HEK293 (cell line): ENCODE results near the gene TNFRSF4.

ENCODE experiments used
- CTCF ChIA-PET: fragments of 350-600 bp; formaldehyde crosslinking; extraction: SDS; loops from one replicate; lab custom pipeline; 2021; ENCODE audit warnings: antibody characterized with exemption; lab: Yijun Ruan, JAX
- POLR2A ChIA-PET: fragments of 300-600 bp; formaldehyde crosslinking; extraction: SDS; loops from one replicate; lab custom pipeline; 2020; ENCODE audit warnings: antibody characterized with exemption, inconsistent platforms; lab: Yijun Ruan, JAX
- H3K27ac ChIP-seq: fragments of 200-500 bp; sonication (Bioruptor generic); 2 replicates; pipeline ENCODE4 v1.5.1; 2014; ENCODE audit warnings: low read depth, low read length, control low read depth, inconsistent platforms; ENCODE audit errors: extremely low read depth
- H3K36me3 ChIP-seq, 2 experiments: fragments of 200-500 bp in 1 of 2; sonication (Bioruptor generic) in 1 of 2; 1 replicate in 1 of 2; 2 replicates in 1 of 2; pipeline ENCODE4 v1.5.1; 2014 to 2017; ENCODE audit warnings: inconsistent platforms in 2 of 2, low read length in 2 of 2; ENCODE audit not compliant: control insufficient read depth in 2 of 2, insufficient read depth in 1 of 2
- H3K4me1 ChIP-seq: fragments of 200-500 bp; sonication (Bioruptor generic); 2 replicates; pipeline ENCODE4 v1.5.1; 2014; ENCODE audit warnings: mild to moderate bottlenecking, low read length, inconsistent platforms; ENCODE audit not compliant: control insufficient read depth, insufficient read depth
- H3K4me3 ChIP-seq: 2 replicates; pipeline ENCODE4 v1.5.1; 2011; ENCODE audit warnings: low read depth, mild to moderate bottlenecking, control low read depth, low read length, moderate library complexity
- H3K9me3 ChIP-seq: fragments of 200-500 bp; sonication (Bioruptor generic); 2 replicates; pipeline ENCODE4 v1.5.1; 2014; ENCODE audit warnings: low read depth, low read length, inconsistent platforms; ENCODE audit not compliant: control insufficient read depth, insufficient read depth
- BCL11B ChIP-seq: fragments of 450-650 bp; formaldehyde crosslinking; IDR thresholded peaks from 2 replicates; pipeline ENCODE4 v1.5.1; 2016; ENCODE audit warnings: low read depth, missing biosample characterization, missing genetic modification characterization
- CTCF ChIP-seq: fragments of 450-650 bp; formaldehyde crosslinking; IDR thresholded peaks from 2 replicates; pipeline ENCODE4 v1.5.1; 2016; ENCODE audit warnings: missing biosample characterization, missing genetic modification characterization
- GLIS1 ChIP-seq: fragments of 450-650 bp; formaldehyde crosslinking; IDR thresholded peaks from 2 replicates; pipeline ENCODE4 v1.5.1; 2016; ENCODE audit warnings: missing biosample characterization, missing genetic modification characterization
- GLIS2 ChIP-seq: fragments of 450-650 bp; formaldehyde crosslinking; IDR thresholded peaks from 2 replicates; pipeline ENCODE4 v1.5.1; 2016; ENCODE audit warnings: missing biosample characterization, missing genetic modification characterization
- PRDM10 ChIP-seq: fragments of 450-650 bp; formaldehyde crosslinking; IDR thresholded peaks from 2 replicates; pipeline ENCODE4 v1.5.1; 2016; ENCODE audit warnings: missing biosample characterization, missing genetic modification characterization
- SCRT1 ChIP-seq: fragments of 450-650 bp; formaldehyde crosslinking; IDR thresholded peaks from 2 replicates; pipeline ENCODE4 v1.5.1; 2016; ENCODE audit warnings: missing biosample characterization, missing genetic modification characterization, borderline replicate concordance
- SCRT2 ChIP-seq: fragments of 450-650 bp; formaldehyde crosslinking; IDR thresholded peaks from 2 replicates; pipeline ENCODE4 v1.5.1; 2016; ENCODE audit warnings: missing biosample characterization, missing genetic modification characterization
- SP2 ChIP-seq: fragments of 450-650 bp; formaldehyde crosslinking; IDR thresholded peaks from 2 replicates; pipeline ENCODE4 v1.5.1; 2016; ENCODE audit warnings: missing biosample characterization, missing genetic modification characterization
- ZFP3 ChIP-seq: fragments of 450-650 bp; formaldehyde crosslinking; IDR thresholded peaks from 2 replicates; pipeline ENCODE4 v1.5.1; 2016; ENCODE audit warnings: low read depth, missing biosample characterization, missing genetic modification characterization
- ZFP41 ChIP-seq: fragments of 450-650 bp; formaldehyde crosslinking; IDR thresholded peaks from 2 replicates; pipeline ENCODE4 v1.5.1; 2016; ENCODE audit warnings: missing biosample characterization, missing genetic modification characterization, borderline replicate concordance
- ZIC2 ChIP-seq: fragments of 450-650 bp; formaldehyde crosslinking; IDR thresholded peaks from 2 replicates; pipeline ENCODE4 v1.5.1; 2016; ENCODE audit warnings: missing biosample characterization, missing genetic modification characterization
- ZNF214 ChIP-seq: fragments of 450-650 bp; formaldehyde crosslinking; IDR thresholded peaks from 2 replicates; pipeline ENCODE4 v1.5.1; 2017; ENCODE audit warnings: missing biosample characterization, mild to moderate bottlenecking, missing genetic modification characterization, borderline replicate concordance
- ZNF26 ChIP-seq: fragments of 450-650 bp; formaldehyde crosslinking; IDR thresholded peaks from 2 replicates; pipeline ENCODE4 v1.5.1; 2016; ENCODE audit warnings: missing biosample characterization, missing genetic modification characterization
- ZNF558 ChIP-seq: fragments of 450-650 bp; formaldehyde crosslinking; IDR thresholded peaks from 2 replicates; pipeline ENCODE4 v1.5.1; 2016; ENCODE audit warnings: missing biosample characterization, missing genetic modification characterization
- ZNF658 ChIP-seq: fragments of 450-650 bp; formaldehyde crosslinking; IDR thresholded peaks from 2 replicates; pipeline ENCODE4; 2016; ENCODE audit warnings: missing biosample characterization, missing genetic modification characterization
- ZNF664 ChIP-seq: fragments of 450-650 bp; formaldehyde crosslinking; IDR thresholded peaks from 2 replicates; pipeline ENCODE4 v1.5.1; 2016; ENCODE audit warnings: missing biosample characterization, missing genetic modification characterization
- ZNF792 ChIP-seq: fragments of 450-650 bp; formaldehyde crosslinking; IDR thresholded peaks from 2 replicates; pipeline ENCODE4 v1.5.1; 2016; ENCODE audit warnings: missing biosample characterization, missing genetic modification characterization
- ZSCAN30 ChIP-seq: fragments of 450-650 bp; IDR thresholded peaks from 2 replicates; pipeline ENCODE4 v1.5.1; 2018; ENCODE audit warnings: missing biosample characterization, mild to moderate bottlenecking, missing genetic modification characterization, moderate library complexity

TNFRSF4 gene

GRCh38 chr1:1212780-1213344, 1.1 kb downstream of the TNFRSF4 start:
- Histone ChIP-seq H3K4me3 (no peak overlapping the region), H3K27ac (no peak overlapping the region), H3K36me3 (peaks cover 0 to 27% of the 10 kb centered on the region in 2 experiments; a peak in 1 of 3 replicates), H3K9me3 (no peaks in the 10 kb centered on the region), H3K4me1 (peaks cover 3% of the 10 kb centered on the region; the same call in 1 of the 2 replicates)
- TF ChIP-seq SP2 (tag by site-specific recombination), result peak; percentile 11; the same call in 1 of the 2 replicates
- TF ChIP-seq ZSCAN30 (tag by site-specific recombination), result no peak
- no peak for TF ChIP-seq ZNF26
- ChIA-PET POLR2A (interaction anchor here (1.0 kb wide), 1 partner anchor 26 kb away, joined by 4 read pairs; no protein-coding TSS in a partner anchor), CTCF (interaction anchor here (0.6 kb wide), 1 partner anchor 11 kb away, joined by 3 read pairs; no protein-coding TSS in a partner anchor)

GRCh38 chr1:1211541-1212441, 2.2 kb downstream of the TNFRSF4 start:
- CTCF ChIA-PET, result interaction anchor here (0.6 kb wide), 1 partner anchor 13 kb away, joined by 3 read pairs; no protein-coding TSS in a partner anchor

GRCh38 chr1:1210726-1211540, 3.0 kb downstream of the TNFRSF4 start:
- no peaks in the 10 kb centered on the region for H3K9me3 ChIP-seq
- TF ChIP-seq BCL11B (tag by site-specific recombination), result peak; percentile 54; the same call in 1 of the 2 replicates
- TF ChIP-seq PRDM10 (tag by site-specific recombination), result peak; percentile 58
- TF ChIP-seq SCRT2 (tag by site-specific recombination), result peak; percentile 64
- no peak for TF ChIP-seq ZNF664 (tag by site-specific recombination)
- TF ChIP-seq SCRT1 (tag by site-specific recombination), result peak; percentile 46; the same call in 1 of the 2 replicates
- peaks cover 0 to 8% of the 10 kb centered on the region in 2 experiments; a peak in 1 of 3 replicates for H3K36me3 ChIP-seq
- no peak overlapping the region for H3K4me3 ChIP-seq
- CTCF ChIA-PET, result interaction anchor here (0.6 kb wide), 1 partner anchor 89 kb away, joined by 4 read pairs; no protein-coding TSS in a partner anchor
- H3K4me1 ChIP-seq, result peaks cover 3% of the 10 kb centered on the region; the same call in 1 of the 2 replicates
- POLR2A ChIA-PET, result no interaction called here
- no peak overlapping the region for H3K27ac ChIP-seq

More at GRCh38 chr1:1211541-1212441, 2.2 kb downstream of the TNFRSF4 start:
- Histone ChIP-seq H3K4me3 (no peak overlapping the region), H3K9me3 (no peaks in the 10 kb centered on the region), H3K36me3 (peaks cover 0 to 16% of the 10 kb centered on the region in 2 experiments; a peak in 1 of 3 replicates), H3K4me1 (peaks cover 3% of the 10 kb centered on the region; the same call in 1 of the 2 replicates), H3K27ac (no peak overlapping the region)
- POLR2A ChIA-PET, result interaction anchor here (1.0 kb wide), 1 partner anchor 28 kb away, joined by 4 read pairs; no protein-coding TSS in a partner anchor
- TF ChIP-seq ZNF658 (no peak), ZNF792 (tag by site-specific recombination) (no peak), GLIS1 (tag by site-specific recombination) (0 out of 2 replicates have a peak, but pooled peaks have one; percentile 7), ZNF558 (tag by site-specific recombination) (no peak), ZFP41 (tag by site-specific recombination) (no peak), GLIS2 (tag by site-specific recombination) (peak; percentile 59; the same call in 1 of the 2 replicates), ZIC2 (tag by site-specific recombination) (no peak), ZNF214 (tag by site-specific recombination) (no peak), CTCF (tag by site-specific recombination) (no peak), ZFP3 (tag by site-specific recombination) (no peak)
